Peyer's patch (tissue), 4 donors: ENCODE results near the gene TFAP2A. TPM values are rescaled to one million over a fixed set of nuclear protein-coding genes. Genes with fewer than 3 reads are reported as not detected.

Experiments
- DNase-seq, 3 donors: peaks; one replicate each; pipeline ENCODE4 v3.0.0-alpha.2; 2017 to 2019
- H3K27ac ChIP-seq, 4 donors: fragments of 200-600 bp; sonication (generic); one replicate each; pipeline ENCODE4 v1.5.1; 2016 to 2019
- H3K27me3 ChIP-seq, 2 donors: fragments of 200-600 bp; sonication (generic); one replicate each; pipeline ENCODE4 v1.5.1; 2019
- H3K36me3 ChIP-seq, 3 donors: fragments of 200-600 bp; sonication (generic); one replicate each; pipeline ENCODE4 v1.5.1; 2016 to 2019
- H3K4me1 ChIP-seq, 4 donors: fragments of 200-600 bp; sonication (generic); one replicate each; pipeline ENCODE4 v1.5.1; 2016 to 2019
- H3K4me3 ChIP-seq, 4 donors: fragments of 200-600 bp; sonication (generic); 1 replicate in 3 of 4; 2 replicates in 1 of 4; pipeline ENCODE4 v1.5.1; 2016 to 2019; ENCODE audit warnings: mild to moderate bottlenecking in 1 of 4
- H3K9me3 ChIP-seq, 4 donors: fragments of 200-600 bp; sonication (generic); one replicate each; pipeline ENCODE4 v1.5.1; 2016 to 2019; ENCODE audit warnings: mild to moderate bottlenecking in 1 of 4
- CTCF ChIP-seq, 6 experiments: fragments of 450-650 bp in 4 of 6; fragments of 200-600 bp in 2 of 6; sonication (generic) in 1 of 6; IDR thresholded peaks; one replicate each; pipeline ENCODE4 v1.5.1; 2017 to 2019; ENCODE audit warnings: antibody characterized with exemption in 6 of 6, mild to moderate bottlenecking in 3 of 6, moderate library complexity in 1 of 6
- POLR2A ChIP-seq, 2 donors: fragments of 450-650 bp; IDR thresholded peaks; one replicate each; pipeline ENCODE4 v1.5.1; 2017; ENCODE audit warnings: antibody characterized with exemption in 2 of 2, mild to moderate bottlenecking in 2 of 2, moderate library complexity in 2 of 2
- total RNA-seq, 4 donors: library from RNA; depleted of rRNA; stranded (reverse); fragments of >200 nt; gene quantifications; one replicate each; pipeline ENCODE4 v1.1.0, GENCODE V29; 2016

TFAP2A gene
- total RNA-seq, 4 donors from 2014 or later, result 1.4 TPM; not detected in 3

GRCh38 chr6:10446548-10446947, 31.7 kb upstream of the TFAP2A start:
- Histone ChIP-seq H3K27me3 (no peaks in the 10 kb centered on the region), H3K4me1 (no peaks in the 10 kb centered on the region), H3K4me3 (no peak overlapping the region), H3K27ac (no peak overlapping the region), H3K9me3 (no peaks in the 10 kb centered on the region), H3K36me3 (no peaks in the 10 kb centered on the region)
- no peak for DNase-seq
- TF ChIP-seq POLR2A (IDR thresholded peaks at IDR 0.05), result no peak
- TF ChIP-seq CTCF (IDR thresholded peaks at IDR 0.05), result no peak

- no peak overlapping the region for H3K27ac ChIP-seq
- H3K27me3 ChIP-seq, result no peaks in the 10 kb centered on the region
- no peaks in the 10 kb centered on the region for H3K36me3 ChIP-seq
- H3K4me3 ChIP-seq, result no peak overlapping the region
- H3K4me1 ChIP-seq, result no peaks in the 10 kb centered on the region
- TF ChIP-seq CTCF (IDR thresholded peaks at IDR 0.05) (no peak), POLR2A (IDR thresholded peaks at IDR 0.05) (no peak)
- H3K9me3 ChIP-seq, result no peaks in the 10 kb centered on the region
- DNase-seq, result no peak
Measured at GRCh38 chr6:10441655-10442009, 26.8 kb upstream of the TFAP2A start.

DNA sequence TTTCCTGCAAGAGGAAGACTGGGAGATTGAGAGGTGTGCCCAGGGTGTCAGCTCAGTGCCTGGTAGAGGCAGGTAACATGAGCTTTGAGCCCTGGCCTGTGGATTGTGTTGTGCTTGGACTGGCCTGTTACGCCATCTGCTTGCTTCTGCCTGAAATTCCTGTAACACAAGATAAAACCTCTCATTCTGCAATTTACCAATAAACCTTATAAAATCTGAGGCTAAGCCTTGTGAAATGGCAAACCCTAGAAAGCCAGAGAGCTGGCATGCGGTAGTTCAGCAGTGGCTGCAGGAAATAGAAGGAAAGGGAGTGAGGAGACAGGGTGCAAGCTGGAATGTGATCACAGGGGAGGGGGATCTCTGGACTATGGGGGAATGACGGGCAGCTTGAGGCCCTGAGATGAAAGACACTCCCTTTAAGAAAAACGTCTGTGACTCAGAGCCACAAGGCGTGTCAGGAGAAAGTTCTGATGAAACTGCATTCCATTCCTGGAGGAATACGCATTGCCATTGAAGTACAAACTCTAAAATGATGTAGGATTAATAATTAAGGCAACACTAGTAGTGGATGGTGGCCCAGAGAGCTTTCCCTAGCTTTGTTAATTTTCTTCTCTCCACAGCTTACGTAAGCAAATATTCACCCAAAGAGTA, 26.3 kb upstream of the TFAP2A start:
- Histone ChIP-seq H3K27ac (no peak overlapping the region), H3K4me1 (no peaks in the 10 kb centered on the region), H3K36me3 (no peaks in the 10 kb centered on the region), H3K4me3 (no peak overlapping the region), H3K9me3 (no peaks in the 10 kb centered on the region), H3K27me3 (no peaks in the 10 kb centered on the region)
- DNase-seq, result no peak
- no peak for TF ChIP-seq CTCF (IDR thresholded peaks at IDR 0.05)
- no peak for TF ChIP-seq POLR2A (IDR thresholded peaks at IDR 0.05)

DNA sequence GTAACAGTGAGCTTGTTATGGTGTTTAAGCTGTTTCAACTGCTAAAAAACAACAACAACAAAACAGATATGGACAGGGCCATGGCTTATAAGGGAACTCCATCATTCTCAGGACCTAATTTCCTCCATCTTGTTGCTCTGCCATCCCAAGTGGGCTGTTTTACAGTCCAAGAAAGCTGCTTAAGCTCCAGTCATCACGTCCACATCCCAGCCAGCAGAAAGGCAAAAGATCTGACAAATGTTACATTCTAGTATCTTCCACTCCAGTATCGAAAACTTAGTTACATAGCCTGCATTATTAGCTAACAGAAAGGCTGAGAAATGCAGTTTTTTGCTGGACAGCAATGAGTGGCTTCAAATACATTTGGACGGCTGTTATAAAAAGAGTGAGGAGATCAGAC, 23.0 kb upstream of the TFAP2A start:
- no peak for DNase-seq
- H3K9me3 ChIP-seq, result no peaks in the 10 kb centered on the region
- no peak overlapping the region for H3K4me3 ChIP-seq
- H3K4me1 ChIP-seq, result no peaks in the 10 kb centered on the region
- H3K36me3 ChIP-seq, result no peaks in the 10 kb centered on the region
- no peak overlapping the region for H3K27ac ChIP-seq
- TF ChIP-seq POLR2A (IDR thresholded peaks at IDR 0.05) (no peak), CTCF (IDR thresholded peaks at IDR 0.05) (no peak)
- H3K27me3 ChIP-seq, result no peaks in the 10 kb centered on the region

GRCh38 chr6:10434235-10434634, 19.4 kb upstream of the TFAP2A start:
- no peak overlapping the region for H3K27ac ChIP-seq
- no peaks in the 10 kb centered on the region for H3K9me3 ChIP-seq
- H3K4me1 ChIP-seq, result no peaks in the 10 kb centered on the region
- TF ChIP-seq CTCF (IDR thresholded peaks at IDR 0.05) (no peak), POLR2A (IDR thresholded peaks at IDR 0.05) (no peak)
- H3K27me3 ChIP-seq, result no peaks in the 10 kb centered on the region
- no peak for DNase-seq
- no peaks in the 10 kb centered on the region for H3K36me3 ChIP-seq
- H3K4me3 ChIP-seq, result no peak overlapping the region

DNA sequence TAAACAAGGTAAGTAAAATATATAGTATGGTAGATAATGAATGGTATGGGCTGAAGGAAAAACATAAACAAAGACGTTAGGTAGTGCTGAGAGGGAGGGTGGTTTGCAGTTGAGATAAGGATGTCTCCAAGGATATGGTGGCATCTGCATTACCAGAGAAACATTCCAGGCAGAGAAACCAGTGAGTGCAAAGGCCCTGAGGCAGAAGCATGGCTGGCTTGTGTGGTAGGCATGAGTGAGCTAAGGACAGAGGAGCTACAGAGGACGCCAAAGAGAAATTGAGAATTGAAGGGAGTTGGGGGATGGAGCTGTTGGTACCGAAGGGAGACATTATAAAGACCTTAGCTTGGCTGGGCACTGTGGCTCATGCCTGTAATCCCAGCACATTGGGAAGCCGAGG, 18.4 kb upstream of the TFAP2A start:
- Histone ChIP-seq H3K27ac (no peak overlapping the region), H3K4me1 (no peaks in the 10 kb centered on the region), H3K9me3 (no peaks in the 10 kb centered on the region), H3K27me3 (peaks cover 0 to 3% of the 10 kb centered on the region in 2 donors), H3K4me3 (no peak overlapping the region), H3K36me3 (no peaks in the 10 kb centered on the region)
- no peak for TF ChIP-seq POLR2A (IDR thresholded peaks at IDR 0.05)
- no peak for DNase-seq
